ENCODE results near the gene SNX32.

SNX32 gene

DNA sequence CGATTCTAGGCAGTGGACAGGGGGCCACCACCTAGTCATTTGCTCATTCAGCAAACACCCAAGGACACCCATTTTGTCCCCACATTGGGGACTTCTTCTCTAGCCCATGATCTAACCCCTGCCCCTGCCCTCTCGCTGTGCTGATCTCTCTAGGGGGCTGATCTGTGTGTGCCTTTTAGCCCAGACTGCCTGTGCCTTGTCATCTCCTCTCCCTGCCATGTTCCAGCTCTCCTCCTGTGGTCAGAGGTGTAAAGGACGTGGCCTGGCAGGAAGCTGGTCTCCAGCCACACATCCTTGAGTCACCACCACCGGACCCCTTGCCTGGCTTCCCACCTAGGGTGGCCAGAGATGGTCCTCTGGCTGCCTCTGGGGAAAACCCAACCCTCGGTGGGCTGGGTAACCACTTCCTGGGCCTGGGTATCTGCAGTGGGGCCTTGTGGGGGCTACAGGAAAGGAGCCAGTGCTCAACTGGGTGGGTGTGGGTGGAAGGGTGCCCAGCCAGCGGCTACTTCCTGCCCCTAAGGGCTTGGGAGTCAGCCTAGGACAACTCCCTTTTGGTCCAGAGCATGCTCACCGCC is 47.2 kb downstream of the SNX32 start:
- Histone ChIP-seq H4K8ac (ENCODE audit: low read length) (no peak overlapping the region), H2BK120ac (ENCODE audit: low read depth, low read length) (no peak overlapping the region)

DNA sequence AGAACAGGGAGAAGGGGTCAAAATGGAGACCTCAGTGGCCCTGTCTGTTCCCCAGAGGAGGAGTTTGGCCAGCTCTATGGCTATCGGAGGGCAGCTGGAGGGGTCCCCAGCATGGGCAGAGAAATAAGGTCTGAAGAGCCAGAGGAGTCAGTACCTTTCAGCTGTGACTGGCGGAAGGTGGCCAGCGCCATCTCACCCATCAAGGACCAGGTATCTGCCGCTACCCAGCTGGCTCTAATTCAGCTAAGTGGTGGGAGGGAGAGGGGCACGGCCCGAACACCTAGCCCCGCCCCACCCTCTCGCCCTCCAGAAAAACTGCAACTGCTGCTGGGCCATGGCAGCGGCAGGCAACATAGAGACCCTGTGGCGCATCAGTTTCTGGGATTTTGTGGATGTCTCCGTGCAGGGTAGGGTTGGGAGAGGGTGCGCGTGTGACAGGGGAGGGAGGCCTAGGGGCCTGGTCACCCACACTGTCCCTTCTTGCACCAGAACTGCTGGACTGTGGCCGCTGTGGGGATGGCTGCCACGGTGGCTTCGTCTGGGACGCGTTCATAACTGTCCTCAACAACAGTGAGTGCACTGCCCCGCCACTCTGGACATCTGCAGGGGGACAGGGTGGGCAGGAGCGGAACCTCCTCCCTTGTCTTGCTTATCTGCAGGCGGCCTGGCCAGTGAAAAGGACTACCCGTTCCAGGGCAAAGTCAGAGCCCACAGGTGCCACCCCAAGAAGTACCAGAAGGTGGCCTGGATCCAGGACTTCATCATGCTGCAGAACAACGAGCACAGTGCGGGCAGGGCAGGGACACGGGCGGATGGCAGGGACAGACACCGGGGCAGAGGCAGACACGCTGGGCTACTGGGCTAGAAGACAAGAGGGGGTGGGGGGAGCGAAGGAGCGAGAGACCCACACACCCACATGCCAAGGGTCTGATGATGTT is 48.6 kb downstream of the SNX32 start:
- WGBS, result 96% methylated on average over 30 of the region's 30 CpGs
- no peak for DNase-seq
- Histone ChIP-seq H4K8ac (ENCODE audit: low read length) (no peak overlapping the region), H4K91ac (ENCODE audit: low read length) (no peak overlapping the region), H3K4me2 (ENCODE audit: low read length, poor library complexity, severe bottlenecking) (no peak overlapping the region), H3K4me3 (ENCODE audit: insufficient read depth in 1 of 2, low read depth in 1 of 2, low read length in 2 of 2) (no peak overlapping the region), H3K14ac (ENCODE audit: low read length in 2 of 2) (no peak overlapping the region), H3K36me3 (ENCODE audit: control insufficient read depth in 1 of 2, insufficient read depth in 2 of 2, low read depth in 1 of 2, low read length in 2 of 2) (peaks cover 51 to 61% of the 10 kb centered on the region in 2 experiments), H2BK12ac (ENCODE audit: low read length in 2 of 2) (no peak overlapping the region), H3K9ac (ENCODE audit: low read length) (no peak overlapping the region), H3K18ac (ENCODE audit: low read depth in 1 of 2, low read length in 2 of 2) (no peak overlapping the region), H2AFZ (ENCODE audit: low read depth, low read length) (no peak overlapping the region), H3K4ac (ENCODE audit: low read depth in 1 of 2, low read length in 2 of 2) (no peak overlapping the region), H3K27ac (ENCODE audit: low read length, poor library complexity, severe bottlenecking) (no peak overlapping the region), H2AK5ac (ENCODE audit: low read length, severe bottlenecking) (no peak overlapping the region), H3K27me3 (ENCODE audit: control insufficient read depth in 1 of 2, insufficient read depth in 1 of 2, low read length in 2 of 2) (no peaks in the 10 kb centered on the region), H3K4me1 (ENCODE audit: control insufficient read depth, insufficient read depth, low read depth, low read length) (peaks cover 10% of the 10 kb centered on the region), H3K79me1 (replicated peaks; ENCODE audit: low read length, poor library complexity, severe bottlenecking) (peaks cover 27% of the 10 kb centered on the region), H2BK5ac (ENCODE audit: low read depth, low read length, poor library complexity, severe bottlenecking) (no peak overlapping the region), H2BK120ac (ENCODE audit: low read depth, low read length) (no peak overlapping the region), H3K23ac (ENCODE audit: low read length in 2 of 2) (no peak overlapping the region), H3K9me3 (ENCODE audit: control insufficient read depth, low read length) (no peaks in the 10 kb centered on the region), H2BK15ac (ENCODE audit: low read depth, poor library complexity, severe bottlenecking) (no peak overlapping the region)

More for the DNA sequence above, 47.2 kb downstream of the SNX32 start:
- Histone ChIP-seq H4K91ac (ENCODE audit: low read length) (no peak overlapping the region), H3K9ac (ENCODE audit: low read length) (no peak overlapping the region), H3K14ac (ENCODE audit: low read length in 2 of 2) (no peak overlapping the region), H3K4ac (ENCODE audit: low read depth in 1 of 2, low read length in 2 of 2) (no peak overlapping the region), H3K4me1 (ENCODE audit: control insufficient read depth, insufficient read depth, low read depth, low read length) (peaks cover 5% of the 10 kb centered on the region), H3K9me3 (ENCODE audit: control insufficient read depth, low read length) (no peaks in the 10 kb centered on the region), H3K79me1 (replicated peaks; ENCODE audit: low read length, poor library complexity, severe bottlenecking) (peaks cover 21% of the 10 kb centered on the region), H2AK5ac (ENCODE audit: low read length, severe bottlenecking) (no peak overlapping the region), H2BK15ac (ENCODE audit: low read depth, poor library complexity, severe bottlenecking) (no peak overlapping the region), H2BK12ac (ENCODE audit: low read length in 2 of 2) (no peak overlapping the region), H3K18ac (ENCODE audit: low read depth in 1 of 2, low read length in 2 of 2) (no peak overlapping the region), H3K4me3 (ENCODE audit: insufficient read depth in 1 of 2, low read depth in 1 of 2, low read length in 2 of 2) (no peak overlapping the region), H3K36me3 (ENCODE audit: control insufficient read depth in 1 of 2, insufficient read depth in 2 of 2, low read depth in 1 of 2, low read length in 2 of 2) (peaks cover 40 to 52% of the 10 kb centered on the region in 2 experiments), H3K27ac (ENCODE audit: low read length, poor library complexity, severe bottlenecking) (no peak overlapping the region), H3K23ac (ENCODE audit: low read length in 2 of 2) (no peak overlapping the region), H3K27me3 (ENCODE audit: control insufficient read depth in 1 of 2, insufficient read depth in 1 of 2, low read length in 2 of 2) (no peaks in the 10 kb centered on the region), H3K4me2 (ENCODE audit: low read length, poor library complexity, severe bottlenecking) (no peak overlapping the region), H2AFZ (ENCODE audit: low read depth, low read length) (no peak overlapping the region), H2BK5ac (ENCODE audit: low read depth, low read length, poor library complexity, severe bottlenecking) (no peak overlapping the region)
- 85% methylated on average over 7 of the region's 7 CpGs for WGBS
- DNase-seq, result no peak

DNA sequence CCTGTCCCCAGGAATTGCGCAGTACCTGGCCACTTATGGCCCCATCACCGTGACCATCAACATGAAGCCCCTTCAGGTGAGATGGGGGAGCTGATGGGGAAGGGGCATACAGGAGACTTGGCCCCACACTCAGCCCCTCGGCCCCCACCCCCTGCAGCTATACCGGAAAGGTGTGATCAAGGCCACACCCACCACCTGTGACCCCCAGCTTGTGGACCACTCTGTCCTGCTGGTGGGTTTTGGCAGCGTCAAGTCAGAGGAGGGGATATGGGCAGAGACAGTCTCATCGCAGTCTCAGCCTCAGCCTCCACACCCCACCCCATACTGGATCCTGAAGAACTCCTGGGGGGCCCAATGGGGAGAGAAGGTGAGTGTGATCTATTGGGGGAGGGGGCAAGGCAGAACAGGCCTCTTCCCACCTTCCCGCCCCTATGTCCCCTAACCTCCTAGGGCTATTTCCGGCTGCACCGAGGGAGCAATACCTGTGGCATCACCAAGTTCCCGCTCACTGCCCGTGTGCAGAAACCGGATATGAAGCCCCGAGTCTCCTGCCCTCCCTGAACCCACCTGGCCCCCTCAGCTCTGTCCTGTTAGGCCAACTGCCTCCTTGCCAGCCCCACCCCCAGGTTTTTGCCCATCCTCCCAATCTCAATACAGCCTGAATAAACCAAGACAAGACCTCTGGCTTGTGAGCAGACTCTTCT is 49.4 kb downstream of the SNX32 start:
- H3K27me3 ChIP-seq (ENCODE audit: control insufficient read depth in 1 of 2, insufficient read depth in 1 of 2, low read length in 2 of 2), result no peaks in the 10 kb centered on the region

More for the DNA sequence above, 49.4 kb downstream of the SNX32 start:
- no peak overlapping the region for H3K27ac ChIP-seq (ENCODE audit: low read length, poor library complexity, severe bottlenecking)
- H3K9ac ChIP-seq (ENCODE audit: low read length), result no peak overlapping the region
- no peak overlapping the region for H4K8ac ChIP-seq (ENCODE audit: low read length)
- H3K4ac ChIP-seq (ENCODE audit: low read depth in 1 of 2, low read length in 2 of 2), result no peak overlapping the region
- H3K18ac ChIP-seq (ENCODE audit: low read depth in 1 of 2, low read length in 2 of 2), result no peak overlapping the region
- DNase-seq, result no peak
- no peaks in the 10 kb centered on the region for H3K9me3 ChIP-seq (ENCODE audit: control insufficient read depth, low read length)
- no peak overlapping the region for H3K4me3 ChIP-seq (ENCODE audit: insufficient read depth in 1 of 2, low read depth in 1 of 2, low read length in 2 of 2)
- H3K4me1 ChIP-seq (ENCODE audit: control insufficient read depth, insufficient read depth, low read depth, low read length), result peaks cover 16% of the 10 kb centered on the region
- no peak overlapping the region for H3K23ac ChIP-seq (ENCODE audit: low read length in 2 of 2)
- H2AK5ac ChIP-seq (ENCODE audit: low read length, severe bottlenecking), result no peak overlapping the region
- H3K36me3 ChIP-seq (ENCODE audit: control insufficient read depth in 1 of 2, insufficient read depth in 2 of 2, low read depth in 1 of 2, low read length in 2 of 2), result peaks cover 51 to 61% of the 10 kb centered on the region in 2 experiments
- no peak overlapping the region for H2BK12ac ChIP-seq (ENCODE audit: low read length in 2 of 2)
- H2BK5ac ChIP-seq (ENCODE audit: low read depth, low read length, poor library complexity, severe bottlenecking), result no peak overlapping the region
- H2AFZ ChIP-seq (ENCODE audit: low read depth, low read length), result no peak overlapping the region
- H2BK120ac ChIP-seq (ENCODE audit: low read depth, low read length), result no peak overlapping the region
- no peak overlapping the region for H2BK15ac ChIP-seq (ENCODE audit: low read depth, poor library complexity, severe bottlenecking)
- 98% methylated on average over 9 of the region's 13 CpGs for WGBS
- H3K14ac ChIP-seq (ENCODE audit: low read length in 2 of 2), result no peak overlapping the region
- H3K4me2 ChIP-seq (ENCODE audit: low read length, poor library complexity, severe bottlenecking), result no peak overlapping the region
- H4K91ac ChIP-seq (ENCODE audit: low read length), result no peak overlapping the region
- peaks cover 27% of the 10 kb centered on the region for H3K79me1 ChIP-seq (replicated peaks; ENCODE audit: low read length, poor library complexity, severe bottlenecking)
